A549 (cell line): Measurements from ENCODE around the gene PUS7.

Experiments used
- CEBPB ChIP-seq, 2 experiments: fragments of >200 bp in 1 of 2; sonication (Bioruptor Twin) in 1 of 2; formaldehyde crosslinking in 1 of 2; IDR thresholded peaks; 2 replicates each; pipeline ENCODE4 v1.6.1; 2012 to 2016
- EP300 ChIP-seq, 2 experiments: fragments of >200 bp; sonication (Bioruptor Twin); formaldehyde crosslinking; IDR thresholded peaks; 2 replicates in 1 of 2; 3 replicates in 1 of 2; pipeline ENCODE4 v1.6.1; 2016 to 2017
- JUNB ChIP-seq: fragments of >200 bp; sonication (Bioruptor Twin); formaldehyde crosslinking; IDR thresholded peaks from 2 replicates; pipeline ENCODE4 v1.6.1; 2016
- MAZ ChIP-seq: fragments of 150-350 bp; IDR thresholded peaks from 2 replicates; pipeline ENCODE4 v1.6.1; 2014; ENCODE audit warnings: antibody characterized with exemption, low read depth, low read length, borderline replicate concordance
- POLR2A ChIP-seq: IDR thresholded peaks from 2 replicates; pipeline ENCODE4 v1.6.1; 2012; ENCODE audit warnings: mild to moderate bottlenecking, low read length
- RARB ChIP-seq: fragments of 250-450 bp; sonication (Bioruptor Pico); IDR thresholded peaks from 2 replicates; pipeline ENCODE4 v1.8.0; 2021; ENCODE audit warnings: mild to moderate bottlenecking, moderate library complexity
- RFX5 ChIP-seq: fragments of 450-650 bp; IDR thresholded peaks from 2 replicates; pipeline ENCODE4 v1.7.1; 2014; ENCODE audit warnings: antibody characterized with exemption, mild to moderate bottlenecking, moderate library complexity
- ZC3H11A ChIP-seq: fragments of 450-650 bp; IDR thresholded peaks from 2 replicates; pipeline ENCODE4 v1.6.1; 2014; ENCODE audit warnings: antibody characterized with exemption, mild to moderate bottlenecking
- TF ChIP-seq, protein P1 (sequence below): fragments of >200 bp; sonication (Bioruptor Twin); formaldehyde crosslinking; IDR thresholded peaks from 3 replicates; pipeline ENCODE4 v1.5.1; 2016
- TF ChIP-seq, protein P2 (sequence below): fragments of 200-600 bp; sonication (generic); IDR thresholded peaks from 2 replicates; pipeline ENCODE4 v1.6.1; 2016; ENCODE audit warnings: antibody characterized with exemption, mild to moderate bottlenecking, moderate library complexity

DNA sequence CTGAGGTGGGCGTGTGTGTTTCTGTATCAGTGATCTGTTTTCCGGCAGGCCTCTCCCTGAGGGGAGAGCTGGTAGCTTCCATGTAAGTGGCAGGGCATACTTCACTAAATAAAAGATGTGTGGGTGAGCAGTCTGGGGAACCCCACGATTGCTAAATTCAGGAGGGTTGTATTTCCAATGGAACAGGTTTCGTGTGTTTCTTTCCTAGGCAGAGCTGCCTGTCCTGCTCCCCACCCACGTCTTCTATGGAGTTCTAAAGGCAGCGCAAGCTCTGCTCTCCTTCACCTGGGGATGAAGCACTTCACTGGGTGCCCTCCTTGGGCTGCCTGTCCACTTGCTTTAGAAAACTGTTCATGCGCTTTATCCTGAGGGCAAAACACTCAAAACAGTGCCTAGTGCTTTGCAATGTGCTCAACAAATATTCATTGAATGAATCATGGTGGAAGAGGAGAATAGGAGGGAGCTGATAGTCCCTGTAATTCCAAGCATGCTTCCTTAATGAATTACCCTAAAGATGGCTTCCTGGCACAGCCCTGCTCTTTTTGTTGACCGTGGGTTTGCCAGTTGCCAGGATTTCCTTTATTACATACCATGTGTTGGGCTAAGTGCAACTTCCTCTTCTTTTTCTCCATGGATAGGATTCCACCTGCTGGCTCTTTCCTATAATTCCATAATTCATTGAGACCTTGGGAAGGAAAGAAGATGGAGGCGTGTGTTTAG, 82.7 kb downstream of the PUS7 start:
- TF ChIP-seq JUNB (no peak), EP300 (IDR thresholded peaks at IDR 0.05) (no peak), POLR2A (no peak), ZC3H11A (no peak), MAZ (no peak), RARB (no peak), RFX5 (no peak), CEBPB (IDR thresholded peaks at IDR 0.05) (no peak)
- TF ChIP-seq, protein P1, sequence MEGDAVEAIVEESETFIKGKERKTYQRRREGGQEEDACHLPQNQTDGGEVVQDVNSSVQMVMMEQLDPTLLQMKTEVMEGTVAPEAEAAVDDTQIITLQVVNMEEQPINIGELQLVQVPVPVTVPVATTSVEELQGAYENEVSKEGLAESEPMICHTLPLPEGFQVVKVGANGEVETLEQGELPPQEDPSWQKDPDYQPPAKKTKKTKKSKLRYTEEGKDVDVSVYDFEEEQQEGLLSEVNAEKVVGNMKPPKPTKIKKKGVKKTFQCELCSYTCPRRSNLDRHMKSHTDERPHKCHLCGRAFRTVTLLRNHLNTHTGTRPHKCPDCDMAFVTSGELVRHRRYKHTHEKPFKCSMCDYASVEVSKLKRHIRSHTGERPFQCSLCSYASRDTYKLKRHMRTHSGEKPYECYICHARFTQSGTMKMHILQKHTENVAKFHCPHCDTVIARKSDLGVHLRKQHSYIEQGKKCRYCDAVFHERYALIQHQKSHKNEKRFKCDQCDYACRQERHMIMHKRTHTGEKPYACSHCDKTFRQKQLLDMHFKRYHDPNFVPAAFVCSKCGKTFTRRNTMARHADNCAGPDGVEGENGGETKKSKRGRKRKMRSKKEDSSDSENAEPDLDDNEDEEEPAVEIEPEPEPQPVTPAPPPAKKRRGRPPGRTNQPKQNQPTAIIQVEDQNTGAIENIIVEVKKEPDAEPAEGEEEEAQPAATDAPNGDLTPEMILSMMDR, result no peak
- TF ChIP-seq, protein P2, sequence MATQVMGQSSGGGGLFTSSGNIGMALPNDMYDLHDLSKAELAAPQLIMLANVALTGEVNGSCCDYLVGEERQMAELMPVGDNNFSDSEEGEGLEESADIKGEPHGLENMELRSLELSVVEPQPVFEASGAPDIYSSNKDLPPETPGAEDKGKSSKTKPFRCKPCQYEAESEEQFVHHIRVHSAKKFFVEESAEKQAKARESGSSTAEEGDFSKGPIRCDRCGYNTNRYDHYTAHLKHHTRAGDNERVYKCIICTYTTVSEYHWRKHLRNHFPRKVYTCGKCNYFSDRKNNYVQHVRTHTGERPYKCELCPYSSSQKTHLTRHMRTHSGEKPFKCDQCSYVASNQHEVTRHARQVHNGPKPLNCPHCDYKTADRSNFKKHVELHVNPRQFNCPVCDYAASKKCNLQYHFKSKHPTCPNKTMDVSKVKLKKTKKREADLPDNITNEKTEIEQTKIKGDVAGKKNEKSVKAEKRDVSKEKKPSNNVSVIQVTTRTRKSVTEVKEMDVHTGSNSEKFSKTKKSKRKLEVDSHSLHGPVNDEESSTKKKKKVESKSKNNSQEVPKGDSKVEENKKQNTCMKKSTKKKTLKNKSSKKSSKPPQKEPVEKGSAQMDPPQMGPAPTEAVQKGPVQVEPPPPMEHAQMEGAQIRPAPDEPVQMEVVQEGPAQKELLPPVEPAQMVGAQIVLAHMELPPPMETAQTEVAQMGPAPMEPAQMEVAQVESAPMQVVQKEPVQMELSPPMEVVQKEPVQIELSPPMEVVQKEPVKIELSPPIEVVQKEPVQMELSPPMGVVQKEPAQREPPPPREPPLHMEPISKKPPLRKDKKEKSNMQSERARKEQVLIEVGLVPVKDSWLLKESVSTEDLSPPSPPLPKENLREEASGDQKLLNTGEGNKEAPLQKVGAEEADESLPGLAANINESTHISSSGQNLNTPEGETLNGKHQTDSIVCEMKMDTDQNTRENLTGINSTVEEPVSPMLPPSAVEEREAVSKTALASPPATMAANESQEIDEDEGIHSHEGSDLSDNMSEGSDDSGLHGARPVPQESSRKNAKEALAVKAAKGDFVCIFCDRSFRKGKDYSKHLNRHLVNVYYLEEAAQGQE, result no peak
